ENCODE data around the gene ACTL6B.

ACTL6B gene

DNA sequence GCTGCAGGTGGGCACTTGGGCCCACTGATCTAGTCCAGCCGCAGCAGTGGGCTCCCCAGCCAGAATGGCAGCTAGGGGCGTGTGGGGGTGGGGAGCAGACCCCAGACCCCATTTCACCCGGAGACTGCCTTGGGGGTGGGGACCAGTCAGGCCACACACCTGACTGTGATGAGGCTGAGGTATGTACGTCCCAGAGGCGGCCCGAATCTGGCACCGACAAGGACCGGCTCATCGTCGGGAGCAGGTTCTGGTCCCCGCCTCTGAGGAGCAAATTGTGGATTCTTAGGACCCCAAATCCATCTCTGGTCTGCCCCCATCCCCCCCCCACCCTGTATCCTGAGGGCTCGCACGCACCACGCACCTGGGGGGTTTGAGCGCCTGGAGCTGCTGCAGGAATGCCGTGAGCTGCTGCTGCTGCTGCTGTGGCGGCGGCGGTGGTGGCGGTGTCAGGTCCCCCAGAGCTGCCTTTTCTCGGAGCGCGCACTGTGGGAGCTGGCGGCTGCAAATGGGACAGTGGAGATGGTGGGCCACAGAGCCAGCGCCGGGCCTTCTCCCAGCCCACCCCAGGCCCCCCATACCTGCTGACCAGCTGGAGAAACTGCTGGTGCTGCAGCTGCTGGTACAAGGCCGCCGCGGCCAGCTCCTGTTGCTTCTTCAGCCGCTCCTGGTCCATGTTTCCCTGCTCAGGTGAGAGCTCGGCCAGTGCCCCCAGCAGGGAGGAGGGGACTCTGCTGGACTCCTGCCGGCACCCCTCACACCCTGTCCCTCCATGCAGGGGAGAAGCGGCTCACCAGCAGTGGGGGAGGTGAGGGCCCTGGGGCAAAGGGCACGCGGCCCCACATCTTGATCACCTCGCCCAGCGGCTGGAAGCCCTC is 27.6 kb upstream of the ACTL6B start:
- no peak for FAIRE-seq

DNA sequence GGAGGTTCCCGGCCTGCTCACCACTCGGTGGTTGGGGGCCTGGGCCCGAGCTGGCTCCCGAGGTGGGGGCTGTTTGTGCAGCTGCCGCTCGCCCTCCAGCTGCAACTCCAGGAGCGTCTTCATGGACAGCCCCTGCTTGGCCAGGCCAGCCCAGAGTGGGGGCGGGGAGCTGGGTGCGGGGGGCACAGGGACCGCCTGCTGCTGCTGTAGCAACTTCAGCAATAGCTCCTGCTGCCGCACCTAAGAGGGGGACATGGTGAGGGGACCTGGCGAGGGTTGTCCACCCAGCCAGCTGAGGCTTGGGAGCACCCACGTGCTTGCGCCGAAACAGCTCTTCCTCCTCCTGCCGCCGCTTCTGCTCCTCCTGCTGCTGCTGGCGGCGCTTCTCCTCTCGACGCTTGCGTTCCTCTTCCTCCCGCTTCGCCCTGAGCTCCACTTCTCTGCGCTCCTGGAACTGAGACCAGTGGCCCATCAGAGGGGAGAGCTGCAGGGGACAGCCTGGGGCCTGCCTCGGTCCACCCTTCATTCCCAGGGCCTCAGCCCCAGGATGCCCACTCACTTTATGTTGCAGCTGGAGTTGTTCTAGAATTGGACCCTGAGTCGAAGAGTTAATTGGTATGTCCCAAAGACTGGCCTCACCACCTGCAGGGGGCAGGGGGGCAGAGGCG is 26.9 kb upstream of the ACTL6B start:
- FAIRE-seq: no peak

DNA sequence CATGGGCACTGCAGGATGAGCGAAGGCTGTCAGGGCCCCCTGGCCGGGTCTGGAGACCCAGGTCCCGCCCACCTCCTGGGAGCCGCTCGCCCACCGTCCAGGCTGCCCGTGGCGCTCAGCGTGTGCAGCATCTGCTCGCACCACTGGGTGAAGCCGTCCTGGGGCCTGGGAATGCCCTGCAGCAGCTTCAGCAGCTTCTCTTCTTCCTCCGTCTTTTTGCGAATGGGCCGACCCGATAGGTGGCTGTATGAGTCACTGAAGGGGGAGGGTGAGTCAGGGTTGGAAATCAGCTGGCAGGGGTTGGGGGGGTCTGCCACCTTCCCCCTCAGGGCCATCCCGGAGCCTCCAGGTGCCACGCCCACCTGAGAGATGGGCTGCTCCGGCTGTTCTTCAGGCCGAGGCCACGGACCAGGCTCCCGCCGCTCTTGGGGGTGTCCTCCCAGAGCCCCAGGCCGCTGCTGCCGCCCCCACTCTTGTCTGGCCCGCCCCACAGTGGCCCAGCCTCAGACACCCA is 26.0 kb upstream of the ACTL6B start:
- FAIRE-seq: no peak

DNA sequence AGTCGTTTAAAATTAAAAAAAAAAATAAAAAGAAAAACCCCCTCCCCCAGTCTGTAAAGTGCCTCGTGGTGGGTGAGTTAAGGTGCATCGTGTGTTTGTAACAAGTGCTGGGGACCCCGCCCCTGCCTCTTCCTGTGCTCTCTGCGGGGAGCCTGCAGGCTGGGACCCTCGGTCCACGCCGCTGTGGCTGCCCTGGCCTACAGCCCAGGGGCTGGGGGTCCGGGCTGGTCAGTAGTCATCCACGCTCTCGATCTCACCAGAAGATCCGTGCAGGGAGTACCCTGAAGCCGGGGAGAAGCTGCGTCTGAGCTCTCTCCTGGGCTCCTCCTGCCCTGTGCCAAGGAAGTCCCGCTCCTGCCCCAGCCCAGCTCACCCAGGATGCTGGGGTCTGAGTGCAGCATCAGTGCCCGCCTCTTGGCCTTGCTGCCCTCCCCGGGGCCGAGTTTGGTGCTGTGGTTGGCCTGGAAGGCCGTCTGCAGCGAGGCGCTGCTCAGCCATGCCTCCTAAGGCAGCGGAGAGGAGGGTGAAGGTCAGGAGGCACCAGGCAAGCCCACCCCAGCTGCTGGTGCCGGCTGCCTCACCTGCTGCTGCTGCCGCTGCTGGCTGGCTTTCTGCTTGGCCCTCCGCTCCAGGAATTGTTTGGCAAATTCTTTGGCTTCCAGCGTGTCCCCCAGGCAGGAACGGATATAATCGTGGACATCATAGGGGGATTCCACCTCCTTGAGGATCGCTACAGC is 25.4 kb upstream of the ACTL6B start:
- FAIRE-seq: no peak

DNA sequence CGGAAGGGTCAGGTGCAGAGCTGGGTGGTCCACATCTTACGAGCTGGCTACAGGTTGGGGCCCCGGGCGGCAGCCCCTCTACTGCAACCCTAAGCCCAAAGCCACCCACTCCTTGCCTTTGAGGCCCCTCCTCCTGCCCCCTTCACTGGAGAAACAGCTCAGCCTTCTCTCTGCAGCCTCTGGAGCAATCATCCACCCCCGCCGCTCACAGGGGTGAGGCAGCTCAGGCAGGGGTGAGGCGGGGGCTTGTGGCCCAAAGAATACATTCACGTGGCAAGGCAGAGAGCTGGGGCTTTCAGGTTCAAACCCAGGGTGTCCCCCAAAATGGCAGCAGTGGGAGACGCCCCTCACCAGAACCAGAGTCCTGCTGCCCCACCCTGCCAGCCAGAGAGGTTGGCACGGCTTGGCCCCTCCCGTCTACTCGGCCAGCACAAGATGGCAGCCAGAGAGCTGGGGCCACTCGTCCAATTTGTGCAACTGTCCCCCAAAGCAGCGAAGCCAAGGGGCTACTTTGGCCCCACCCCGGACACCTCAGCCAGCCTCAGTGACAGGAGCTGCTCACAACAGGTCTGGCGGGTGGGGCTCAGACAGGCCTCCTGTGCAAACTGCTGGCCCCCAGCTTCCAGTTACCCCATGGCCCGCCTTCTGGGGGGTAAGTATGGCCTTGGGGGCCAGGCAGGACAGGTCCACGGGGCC is 24.5 kb upstream of the ACTL6B start:
- no peak for FAIRE-seq

DNA sequence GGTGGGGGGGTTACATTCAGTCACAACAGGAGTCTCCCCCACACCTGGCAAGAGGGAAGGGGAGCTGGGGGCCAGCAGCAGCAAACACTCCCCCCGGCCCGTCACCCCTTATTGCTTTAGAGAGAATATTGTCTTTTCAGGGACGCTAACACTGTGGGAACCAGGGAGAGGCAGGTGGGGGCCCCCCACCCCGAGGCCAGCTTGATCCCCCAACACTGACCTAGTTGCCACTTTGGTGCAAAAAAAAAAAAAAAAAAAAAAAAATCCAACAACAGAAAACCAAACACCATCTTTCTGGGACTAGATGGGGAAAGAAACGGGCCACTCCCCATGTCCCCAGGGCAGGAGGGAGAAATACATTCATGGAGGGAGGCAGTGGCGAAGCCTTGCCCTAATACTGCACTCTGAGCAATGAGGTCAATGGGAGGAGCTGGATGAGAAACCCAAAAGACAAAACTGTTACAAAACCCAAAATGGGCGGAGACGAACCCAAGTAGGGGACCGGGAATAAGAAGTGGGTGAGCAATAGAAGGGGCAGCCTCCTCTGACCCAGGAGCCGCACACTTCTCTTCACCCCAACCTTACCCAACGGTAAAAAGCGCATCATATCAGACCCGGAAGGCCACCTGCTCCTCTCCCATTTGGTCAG is 23.8 kb upstream of the ACTL6B start:
- FAIRE-seq: no peak

DNA sequence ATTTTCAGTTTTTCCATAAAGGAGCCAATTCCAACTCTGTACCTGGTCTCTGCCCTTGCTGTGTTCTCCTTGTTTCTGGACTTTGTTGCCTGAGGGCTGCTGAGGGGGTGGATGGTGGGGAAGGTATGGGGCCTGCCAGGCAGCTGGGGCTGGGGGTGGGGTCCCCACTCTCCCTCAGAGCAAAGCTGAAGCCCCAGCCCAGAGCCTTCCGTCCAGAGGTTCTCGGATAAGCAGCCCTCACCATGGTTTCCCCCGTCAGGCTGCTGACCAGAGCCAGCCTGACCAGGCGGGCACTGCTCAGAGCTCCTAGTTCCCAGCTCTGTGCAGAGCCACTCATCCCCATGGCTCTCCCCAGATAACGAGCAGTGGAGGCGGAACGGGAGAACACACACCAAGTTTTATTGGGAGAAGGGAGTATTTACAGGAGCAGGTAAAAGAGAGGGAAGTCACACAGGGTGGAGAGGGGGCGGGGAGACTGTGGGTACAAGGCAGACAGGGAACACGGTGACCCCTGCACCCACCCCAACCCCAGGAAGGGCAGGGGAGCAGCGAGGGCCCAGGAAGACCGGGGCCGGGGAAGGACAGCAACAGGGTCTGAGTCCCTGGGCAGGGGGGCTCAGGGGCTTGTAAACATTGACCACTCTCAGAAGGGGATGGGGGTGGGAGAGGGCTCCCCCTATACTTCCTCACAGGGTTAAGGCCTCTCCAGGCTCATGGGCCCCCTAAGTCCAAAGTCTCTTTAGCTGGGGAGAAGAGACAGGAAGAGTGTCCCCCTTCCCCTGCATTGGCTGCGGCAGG is 23.1 kb upstream of the ACTL6B start:
- FAIRE-seq: no peak

DNA sequence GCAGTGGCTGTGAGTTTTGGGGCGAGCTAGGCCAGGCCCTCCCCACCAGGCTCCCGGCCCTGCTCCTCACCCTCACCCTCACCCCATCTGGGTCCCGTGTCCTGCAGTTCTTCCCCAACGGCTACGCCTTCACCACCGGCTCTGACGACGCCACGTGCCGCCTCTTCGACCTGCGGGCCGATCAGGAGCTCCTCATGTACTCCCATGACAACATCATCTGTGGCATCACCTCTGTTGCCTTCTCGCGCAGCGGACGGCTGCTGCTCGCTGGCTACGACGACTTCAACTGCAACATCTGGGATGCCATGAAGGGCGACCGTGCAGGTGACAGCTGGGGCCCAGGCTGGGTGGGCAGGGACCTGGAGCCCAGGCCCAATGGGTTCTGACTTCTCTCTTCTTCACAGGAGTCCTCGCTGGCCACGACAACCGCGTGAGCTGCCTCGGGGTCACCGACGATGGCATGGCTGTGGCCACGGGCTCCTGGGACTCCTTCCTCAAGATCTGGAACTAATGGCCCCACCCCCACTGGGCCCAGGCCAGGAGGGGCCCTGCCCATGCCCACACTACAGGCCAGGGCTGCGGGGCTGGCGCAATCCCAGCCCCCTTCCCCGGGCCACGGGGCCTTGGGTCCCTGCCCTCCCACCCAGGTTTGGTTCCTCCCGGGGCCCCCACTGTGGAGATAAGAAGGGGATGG is 22.2 kb upstream of the ACTL6B start:
- FAIRE-seq: no peak

DNA sequence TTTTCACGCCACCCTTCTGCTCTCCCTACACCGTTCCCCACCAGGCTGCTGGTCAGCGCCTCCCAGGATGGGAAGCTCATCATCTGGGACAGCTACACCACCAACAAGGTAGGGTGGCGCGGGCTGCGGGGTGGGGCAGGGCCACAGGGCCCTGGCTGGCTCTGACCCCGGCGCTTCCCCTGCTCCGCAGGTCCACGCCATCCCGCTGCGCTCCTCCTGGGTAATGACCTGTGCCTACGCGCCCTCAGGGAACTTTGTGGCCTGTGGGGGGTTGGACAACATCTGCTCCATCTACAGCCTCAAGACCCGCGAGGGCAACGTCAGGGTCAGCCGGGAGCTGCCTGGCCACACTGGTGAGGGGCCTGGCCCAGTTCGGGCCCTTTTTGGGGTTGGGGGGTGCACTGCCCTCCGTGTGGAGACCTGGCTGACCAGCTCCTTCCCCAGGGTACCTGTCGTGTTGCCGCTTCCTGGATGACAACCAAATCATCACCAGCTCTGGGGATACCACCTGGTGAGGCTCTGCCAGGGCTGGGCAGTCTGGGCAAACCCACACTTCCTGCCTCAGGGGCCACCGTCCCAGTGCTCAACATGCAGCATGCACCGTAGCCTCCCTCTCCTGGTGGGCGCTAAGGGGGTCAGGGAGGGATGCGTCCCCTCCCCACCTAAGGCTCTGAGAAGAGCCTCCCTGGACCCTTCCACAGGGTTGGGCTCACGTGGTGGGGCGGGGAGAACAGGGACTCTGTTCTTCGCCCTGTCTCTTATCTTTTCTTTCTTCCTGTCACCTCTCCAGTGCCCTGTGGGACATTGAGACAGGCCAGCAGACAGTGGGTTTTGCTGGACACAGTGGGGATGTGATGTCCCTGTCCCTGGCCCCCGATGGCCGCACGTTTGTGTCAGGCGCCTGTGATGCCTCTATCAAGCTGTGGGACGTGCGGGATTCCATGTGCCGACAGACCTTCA is 21.3 kb upstream of the ACTL6B start:
- FAIRE-seq: no peak

DNA sequence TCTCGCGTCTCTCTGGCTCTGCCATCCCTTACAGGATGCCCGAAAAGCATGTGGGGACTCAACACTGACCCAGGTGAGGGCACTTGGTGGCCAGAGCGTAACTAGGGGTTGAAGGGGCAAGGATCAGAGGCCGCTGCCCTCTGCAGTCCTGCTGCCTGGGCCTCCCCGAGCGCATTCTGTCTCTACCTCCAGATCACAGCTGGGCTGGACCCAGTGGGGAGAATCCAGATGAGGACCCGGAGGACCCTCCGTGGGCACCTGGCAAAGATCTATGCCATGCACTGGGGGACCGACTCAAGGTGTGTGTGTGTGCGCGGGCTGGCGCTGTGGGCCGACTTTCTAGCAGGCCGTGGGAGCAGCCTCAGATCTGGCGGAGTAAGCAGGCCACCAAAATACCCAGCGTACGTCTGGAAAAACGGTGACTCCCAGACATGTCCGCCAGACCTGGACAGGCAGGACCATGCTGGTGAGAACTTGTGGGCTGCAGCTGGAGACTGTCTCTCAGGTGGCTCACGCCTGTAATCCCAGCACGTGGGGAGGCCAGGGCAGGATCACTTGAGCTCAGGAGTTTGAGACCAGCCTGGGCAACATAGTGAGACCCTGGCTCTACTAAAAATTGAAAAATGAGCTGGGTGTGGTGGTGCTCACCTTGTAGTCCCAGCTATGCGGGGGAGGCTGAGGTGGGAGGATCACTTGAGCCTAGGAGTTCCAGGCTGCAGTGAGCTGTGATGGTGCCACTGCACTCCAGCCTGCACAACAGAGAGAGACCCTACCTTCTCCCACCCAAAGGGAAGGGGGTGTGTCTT is 20.5 kb upstream of the ACTL6B start:
- FAIRE-seq: no peak

DNA sequence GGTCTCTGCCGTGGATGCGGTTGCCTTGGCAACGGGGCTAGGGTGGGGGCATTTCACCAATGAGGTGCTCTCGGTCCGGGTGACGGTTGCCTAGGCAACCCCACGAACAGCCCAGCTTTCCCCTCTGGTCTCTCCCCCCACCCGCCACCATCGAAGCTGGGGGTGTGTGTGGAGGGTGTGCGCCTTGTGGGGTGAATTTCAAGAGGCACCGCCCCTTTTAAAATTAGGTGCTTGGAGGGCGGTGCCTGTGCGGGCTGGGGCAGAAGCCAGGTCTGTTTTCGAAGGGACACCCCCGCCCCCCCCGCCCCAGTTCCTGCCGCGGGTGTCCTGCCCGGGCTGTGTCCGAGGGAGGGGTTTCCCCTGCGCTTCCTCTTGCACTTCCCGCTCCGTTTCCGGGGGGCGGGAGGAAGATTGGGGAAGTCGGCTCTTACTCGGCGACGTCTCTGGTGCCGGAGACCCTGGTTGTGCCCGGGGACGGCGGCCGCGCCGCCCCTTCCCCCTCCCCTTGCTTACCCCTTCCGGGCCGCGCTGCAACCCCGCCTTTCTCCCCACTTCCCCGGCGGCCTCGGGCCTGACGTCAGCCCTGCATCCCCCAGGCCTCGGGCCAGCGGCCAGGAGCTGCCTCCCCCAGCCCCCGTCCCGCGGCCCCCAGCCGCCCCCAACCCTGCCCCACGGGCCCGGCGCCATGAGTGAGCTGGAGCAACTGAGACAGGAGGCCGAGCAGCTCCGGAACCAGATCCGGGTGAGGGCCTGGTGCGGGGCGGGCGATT is 19.5 kb upstream of the ACTL6B start:
- FAIRE-seq: no peak

DNA sequence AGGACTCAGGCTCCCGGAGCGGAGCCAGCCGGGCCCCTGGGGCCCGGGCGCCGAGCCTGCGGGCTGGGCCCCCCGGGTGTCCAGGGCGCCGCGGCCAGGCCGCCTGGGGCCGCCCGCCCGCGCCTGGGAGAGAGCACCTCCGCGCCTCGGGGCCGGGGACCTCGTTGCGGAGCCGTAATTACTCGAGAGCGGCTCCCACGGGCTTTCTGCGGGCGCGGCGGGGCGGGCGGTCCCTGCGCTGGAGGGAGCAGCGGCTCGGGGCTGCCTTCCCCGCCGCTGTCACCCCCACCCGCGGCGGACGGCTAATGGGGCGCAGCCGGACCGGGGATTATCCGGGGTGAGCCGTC is 18.8 kb upstream of the ACTL6B start:
- FAIRE-seq: no peak

DNA sequence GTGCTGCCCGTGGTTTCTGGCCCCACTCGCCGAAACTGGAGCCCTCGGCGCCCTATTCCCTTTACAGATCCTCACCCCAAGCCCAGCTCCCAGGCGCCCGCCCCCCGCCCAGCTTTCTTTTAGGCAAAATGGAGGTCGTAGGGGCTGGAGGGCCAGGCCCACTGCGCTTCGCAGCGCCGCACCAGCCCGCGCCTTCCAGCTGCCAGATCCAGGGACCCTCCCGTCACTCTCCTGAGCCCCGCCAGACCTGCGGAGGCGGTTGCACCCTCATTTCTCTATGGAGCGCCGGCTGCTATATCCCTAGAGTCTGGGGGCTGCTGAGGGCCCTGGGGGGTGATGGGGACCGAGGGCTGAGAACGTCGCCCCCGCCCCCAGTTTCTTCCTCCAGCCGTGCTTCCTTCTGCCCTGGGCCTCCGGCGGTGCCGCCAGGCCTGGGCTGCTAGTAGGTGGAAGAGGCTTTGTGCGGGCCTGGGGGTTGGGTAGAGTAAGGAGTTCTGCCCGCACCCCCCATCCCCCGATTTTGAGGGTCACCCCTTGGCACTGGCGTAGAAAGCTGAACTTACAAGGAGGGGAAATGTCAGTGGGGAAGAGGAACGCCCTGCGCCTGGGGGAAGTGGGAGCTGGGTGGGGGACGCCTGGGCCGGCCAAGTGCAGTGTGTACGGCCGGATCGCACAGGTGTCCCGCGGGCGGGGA is 18.3 kb upstream of the ACTL6B start:
- FAIRE-seq: no peak

DNA sequence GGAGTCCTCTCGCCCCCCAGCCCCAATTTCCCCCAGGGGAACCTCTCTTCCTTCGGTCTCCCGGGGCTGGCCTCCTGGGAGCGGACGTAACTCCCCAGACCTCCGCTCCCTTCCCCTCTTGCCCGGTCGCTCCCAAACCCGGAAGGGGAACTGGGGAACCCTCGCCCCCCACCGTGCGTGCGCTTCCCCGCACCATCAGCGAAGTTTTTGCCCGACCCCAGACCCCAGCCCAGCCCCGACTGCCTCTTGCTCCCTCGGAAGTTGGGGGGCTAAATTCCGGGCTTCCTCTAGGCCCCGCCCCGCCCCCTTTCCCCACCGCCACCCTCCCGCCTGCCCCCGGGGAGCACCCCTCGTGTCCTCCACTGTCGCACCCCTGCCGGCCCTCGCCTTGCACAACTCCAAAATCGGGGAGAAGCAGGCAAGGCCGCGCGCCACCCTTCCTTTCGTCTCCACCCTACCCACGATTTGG is 17.7 kb upstream of the ACTL6B start:
- FAIRE-seq: no peak

DNA sequence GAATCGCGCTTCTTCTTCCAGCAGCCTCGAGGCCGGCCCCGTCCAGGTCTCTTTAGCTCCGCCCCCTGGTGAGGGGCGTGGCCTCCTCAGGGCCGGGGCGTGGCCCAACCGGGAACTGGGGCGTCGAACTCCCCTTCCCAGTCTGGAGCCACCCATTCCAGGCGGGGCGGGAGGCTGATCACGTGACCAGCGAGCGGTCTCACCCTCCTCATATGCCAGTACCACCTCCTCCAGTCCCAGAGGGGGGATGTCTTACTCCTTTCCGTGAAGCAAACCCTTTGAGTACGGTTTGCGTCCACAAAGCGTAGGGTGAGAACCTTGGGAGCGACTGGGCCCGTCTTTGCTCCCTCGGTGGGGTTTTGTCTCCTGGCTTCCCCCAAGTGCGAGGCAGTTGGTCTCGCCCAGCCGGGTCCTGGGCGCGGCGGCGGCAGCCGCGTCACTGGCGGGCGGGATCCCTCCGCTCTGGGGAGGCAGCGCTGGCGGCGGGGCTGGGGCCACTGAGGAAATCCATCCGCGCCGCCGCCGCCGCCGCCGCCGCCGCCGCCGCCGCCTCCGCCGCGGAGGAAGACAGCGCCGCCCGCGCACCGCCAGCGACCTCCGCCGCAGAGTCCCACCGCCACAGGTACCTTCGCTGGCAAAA is 17.2 kb upstream of the ACTL6B start, which contains the start of gene GNB2:
TSS of gene GNB2 (plus strand) at position 439 of the 640 bp plus-strand sequence. CDS start 2,526 bp downstream, outside the sequence.
- FAIRE-seq: no peak

Data from colon (tissue), 2 donors.